Left lobe of liver (tissue), 2 donors: ENCODE measurements around the gene HYAL2. TPM values are rescaled to one million over a fixed set of nuclear protein-coding genes. Genes with fewer than 3 reads are reported as not detected.
"Not testable (repeated sequence)": the region's sequence is repeated elsewhere in the genome, so short reads cannot be mapped to it uniquely, and the experiment has no call there.

Experiments
- ATAC-seq: fragments of 200-7000 bp; cut with Tn5 transposase; one replicate; pipeline ENCODE4 v1.9.1; 2020; ENCODE audit warnings: mild to moderate bottlenecking, moderate library complexity
- DNase-seq: peaks from one replicate; pipeline ENCODE4 v3.0.0-alpha.2; 2020; ENCODE audit warnings: low spot score
- total RNA-seq: library from RNA; stranded (reverse); gene quantifications from one replicate; pipeline ENCODE4 v1.2.1, GENCODE V29; 2021
- donor health status: DM: no; HTN: no; CAD: no; lungs with moderate emphysema.
- donor health status: DM: no; HTN: yes; CAD: no.

Gene HYAL2
- total RNA-seq, 1 donor from 2014 or later = 21.6 TPM

DNA sequence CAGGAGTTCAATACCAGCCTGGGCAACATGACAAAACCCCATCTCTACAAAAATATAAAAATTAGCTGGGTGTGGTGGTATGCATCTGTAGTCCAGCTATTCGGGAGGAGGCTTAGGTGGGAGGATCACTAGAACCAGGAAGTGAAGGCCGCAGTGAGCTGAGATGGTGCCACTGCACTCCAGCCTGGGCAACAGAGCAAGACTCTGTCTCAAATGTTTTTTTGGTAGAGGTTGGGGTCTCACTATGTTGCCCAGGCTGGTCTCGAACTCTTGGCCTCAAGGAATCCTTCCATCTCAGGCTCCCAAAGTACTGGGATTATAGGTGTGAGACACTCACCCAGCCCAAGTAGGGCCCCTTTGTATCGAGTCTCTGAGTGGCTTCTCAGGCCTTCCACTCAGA, 28.5 kb downstream of the HYAL2 start:
- DNase-seq (no peak), ATAC-seq (no peak)

GRCh38 chr3:50293079-50293801, 29.3 kb downstream of the HYAL2 start:
- DNase-seq (no peak), ATAC-seq (no peak)

DNA sequence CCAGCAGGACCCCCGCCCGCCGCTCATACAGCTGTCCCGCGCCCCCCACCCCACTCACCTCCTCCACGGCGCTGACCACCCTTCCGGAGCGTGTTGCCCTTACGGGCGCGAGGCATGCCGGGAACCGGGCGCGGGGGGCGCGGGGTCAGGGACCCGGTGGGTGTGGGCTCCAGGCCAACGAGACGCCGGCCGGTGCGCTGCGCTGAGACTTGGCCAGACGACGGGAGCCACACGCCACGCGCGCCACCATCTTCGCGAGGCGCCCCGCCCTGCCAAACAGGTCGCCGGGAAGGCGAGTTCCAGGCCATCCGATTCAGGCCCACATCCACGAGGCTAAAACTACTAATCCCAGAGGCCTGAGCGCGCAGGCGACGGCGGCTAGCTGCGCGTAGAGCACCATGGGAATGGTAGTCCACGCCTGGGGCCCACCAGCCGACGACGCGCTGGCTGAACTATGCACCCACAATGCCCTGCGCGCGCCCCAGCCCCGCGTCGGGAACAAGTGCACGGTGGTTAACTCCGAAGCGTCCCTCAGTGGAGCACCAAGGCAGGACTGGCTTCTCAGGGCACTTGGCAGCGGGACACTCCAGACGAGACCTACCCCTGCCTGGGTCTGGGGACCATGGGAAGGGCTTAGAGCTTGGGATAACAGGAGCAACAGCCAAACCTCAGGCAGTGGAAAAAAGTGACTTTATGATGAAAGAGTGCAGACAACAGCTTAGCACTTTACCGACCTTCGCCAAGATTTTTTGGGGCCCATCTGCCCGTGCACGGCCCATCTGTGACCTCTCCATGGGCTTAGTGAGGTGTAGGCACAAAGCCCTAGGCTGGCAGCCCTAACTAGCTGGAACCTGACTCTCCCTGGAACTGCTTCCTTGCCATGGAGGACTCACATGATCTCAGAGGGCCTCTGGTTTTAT, 30.1 kb downstream of the HYAL2 start, which contains the start of gene IFRD2:
IFRD2 (minus strand) TSS at position 271 of the 920 bp plus-strand sequence; CDS start at position 116, 155 bp downstream.
- DNase-seq = peak; percentile 98
- ATAC-seq = peak; percentile 87

DNA sequence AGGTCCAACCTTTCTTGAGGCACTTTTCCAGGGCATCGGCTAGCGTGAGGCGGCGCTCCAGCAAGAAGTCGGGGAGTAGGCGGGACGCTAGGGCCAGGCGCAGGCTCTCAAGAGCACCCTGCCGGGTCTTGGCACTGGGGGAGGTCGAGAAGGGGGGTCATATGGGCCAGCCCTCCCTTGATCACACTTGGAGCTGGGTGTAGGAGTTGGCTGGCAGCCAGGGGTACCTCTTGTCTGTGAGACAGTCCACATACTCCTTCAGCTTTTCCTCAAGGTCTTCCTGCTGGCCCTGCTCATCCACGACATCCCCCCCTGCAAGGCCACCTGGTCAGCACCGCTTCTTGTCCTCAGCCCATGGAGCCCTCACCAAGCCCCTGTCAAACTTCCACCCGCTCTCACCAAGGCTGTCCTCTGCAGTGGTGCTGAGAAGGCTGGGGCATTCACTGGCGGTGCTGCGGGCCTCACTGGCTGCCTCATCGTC, 32.3 kb downstream of the HYAL2 start:
- DNase-seq (no peak), ATAC-seq (no peak)

GRCh38 chr3:50289130-50289529, 33.4 kb downstream of the HYAL2 start:
- ATAC-seq (no peak), DNase-seq (no peak)

GRCh38 chr3:50288387-50289007, 34.0 kb downstream of the HYAL2 start:
- DNase-seq (no peak), ATAC-seq (no peak)

GRCh38 chr3:50287262-50287661, 35.3 kb downstream of the HYAL2 start:
- DNase-seq = no peak
- no peak for ATAC-seq

DNA sequence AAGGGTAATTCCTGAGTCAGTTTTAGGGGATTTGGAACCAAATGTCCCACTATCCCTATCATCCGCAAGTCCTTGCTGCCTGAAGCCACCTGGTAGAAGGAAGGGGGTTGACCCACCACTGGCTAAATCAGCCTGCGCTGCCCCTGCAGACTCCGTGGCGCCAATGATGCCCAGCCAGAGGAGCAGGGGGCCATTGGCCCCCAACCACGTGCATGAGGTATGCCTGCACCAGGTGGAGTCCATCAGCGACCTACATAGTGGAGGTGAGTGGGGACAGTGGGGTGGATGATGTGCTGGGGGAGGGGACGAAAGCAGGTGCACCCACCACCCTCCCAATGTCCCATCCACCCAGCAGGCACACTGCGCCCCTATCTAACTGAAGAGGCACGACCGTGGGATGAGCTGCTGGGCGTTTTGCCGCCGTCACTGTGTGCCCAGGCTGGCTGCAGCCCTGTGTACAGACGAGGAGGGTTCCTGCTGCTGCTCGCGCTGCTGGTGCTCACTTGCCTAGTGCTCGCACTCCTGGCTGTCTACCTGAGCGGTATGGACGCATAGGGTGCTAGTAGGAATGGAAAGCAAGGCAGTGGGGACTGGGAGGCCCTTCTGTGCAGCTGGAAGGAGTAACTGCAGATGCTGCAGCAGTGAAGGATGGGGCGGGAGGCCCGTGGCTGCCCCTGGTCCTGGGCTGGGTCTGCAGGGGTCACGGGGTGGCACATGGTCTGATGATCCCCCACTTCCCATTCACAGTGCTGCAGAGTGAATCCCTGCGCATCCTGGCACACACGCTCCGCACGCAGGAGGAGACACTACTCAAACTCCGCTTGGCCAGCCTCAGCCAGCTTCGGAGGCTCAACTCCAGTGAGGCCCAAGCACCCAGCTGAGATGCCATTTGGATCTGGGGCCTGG, 36.0 kb downstream of the HYAL2 start:
- DNase-seq (no peak), ATAC-seq (no peak)

GRCh38 chr3:50284121-50284520, 38.4 kb downstream of the HYAL2 start:
- DNase-seq, ATAC-seq: not testable (repeated sequence)

- ATAC-seq (no peak), DNase-seq (no peak)
Measured at GRCh38 chr3:50279255-50280016, 43.1 kb downstream of the HYAL2 start.

GRCh38 chr3:50278880-50279224, 43.7 kb downstream of the HYAL2 start, which contains the start of gene LSMEM2:
LSMEM2 (plus strand) TSS chr3:50279087; CDS start chr3:50279114, 27 bp downstream.
- no peak for DNase-seq
- ATAC-seq = no peak

DNA sequence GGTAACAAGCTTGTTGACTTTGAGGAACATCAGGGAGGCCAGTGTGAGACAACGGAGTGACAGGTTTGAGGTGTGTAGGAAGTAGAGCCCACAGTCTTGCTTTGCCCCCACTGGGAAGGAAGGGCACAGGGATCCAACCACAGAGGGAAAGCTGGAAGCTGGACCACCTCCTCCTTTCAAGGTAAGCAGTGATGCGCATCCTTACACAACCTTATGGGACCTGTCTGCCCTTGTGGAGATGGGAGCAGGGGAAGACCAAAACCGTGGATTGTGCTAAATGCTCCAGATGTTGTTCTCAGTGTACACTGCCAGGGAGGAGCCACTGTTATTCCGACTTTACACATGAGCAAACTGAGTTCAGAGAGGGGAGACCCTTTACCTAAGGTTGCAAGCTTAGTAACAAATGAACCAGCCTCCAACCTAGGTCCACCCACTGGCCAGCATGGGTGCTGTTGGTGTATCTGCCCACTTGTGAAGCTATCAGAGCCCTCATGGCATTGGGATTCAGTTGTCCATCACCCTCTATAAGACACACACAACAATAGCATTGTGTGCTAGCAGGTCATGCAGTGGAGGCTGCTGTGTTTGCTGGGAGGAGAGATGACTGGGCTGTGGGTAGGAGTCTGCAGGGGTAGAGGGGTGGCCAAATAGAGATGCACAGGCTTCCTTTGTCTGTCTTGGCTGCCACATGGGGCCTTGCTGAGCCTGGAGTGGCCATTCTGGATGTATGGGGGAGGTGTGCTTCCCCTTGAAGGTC, 44.2 kb downstream of the HYAL2 start:
- DNase-seq (no peak), ATAC-seq (no peak)

- DNase-seq = no peak
- ATAC-seq = no peak
Measured at GRCh38 chr3:50276762-50277101, 45.8 kb downstream of the HYAL2 start.

DNA sequence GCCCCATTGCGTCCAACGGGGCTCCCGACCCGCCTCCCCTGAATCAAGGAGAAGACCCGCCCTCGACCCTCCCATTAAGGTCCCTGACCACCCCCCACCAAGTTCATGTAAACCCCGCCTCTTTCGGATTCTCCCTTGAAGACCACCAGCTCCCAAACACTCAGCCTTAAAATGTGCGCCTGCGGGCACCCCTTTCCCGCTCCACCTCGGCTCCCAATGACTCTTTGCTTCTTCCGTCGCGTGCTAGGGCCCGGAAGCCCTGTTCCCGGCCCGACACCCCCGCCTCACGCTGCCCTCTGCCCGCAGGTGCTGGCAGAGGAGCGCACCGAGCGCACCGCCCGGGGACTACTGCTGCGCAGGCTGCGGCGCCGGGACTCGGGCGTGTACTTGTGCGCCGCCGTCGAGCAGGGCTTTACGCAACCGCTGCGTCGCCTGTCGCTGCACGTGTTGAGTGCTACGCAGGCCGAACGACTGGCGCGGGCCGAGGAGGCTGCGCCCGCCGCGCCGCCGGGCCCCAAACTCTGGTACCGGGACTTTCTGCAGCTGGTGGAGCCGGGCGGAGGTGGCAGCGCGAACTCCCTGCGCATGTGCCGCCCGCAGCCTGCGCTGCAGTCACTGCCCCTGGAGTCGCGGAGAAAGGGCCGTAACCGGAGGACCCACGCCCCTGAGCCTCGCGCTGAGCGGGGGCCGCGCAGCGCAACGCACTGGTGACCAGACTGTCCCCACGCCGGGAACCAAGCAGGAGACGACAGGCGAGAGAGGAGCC, 46.4 kb downstream of the HYAL2 start:
- DNase-seq (no peak), ATAC-seq (no peak)

DNA sequence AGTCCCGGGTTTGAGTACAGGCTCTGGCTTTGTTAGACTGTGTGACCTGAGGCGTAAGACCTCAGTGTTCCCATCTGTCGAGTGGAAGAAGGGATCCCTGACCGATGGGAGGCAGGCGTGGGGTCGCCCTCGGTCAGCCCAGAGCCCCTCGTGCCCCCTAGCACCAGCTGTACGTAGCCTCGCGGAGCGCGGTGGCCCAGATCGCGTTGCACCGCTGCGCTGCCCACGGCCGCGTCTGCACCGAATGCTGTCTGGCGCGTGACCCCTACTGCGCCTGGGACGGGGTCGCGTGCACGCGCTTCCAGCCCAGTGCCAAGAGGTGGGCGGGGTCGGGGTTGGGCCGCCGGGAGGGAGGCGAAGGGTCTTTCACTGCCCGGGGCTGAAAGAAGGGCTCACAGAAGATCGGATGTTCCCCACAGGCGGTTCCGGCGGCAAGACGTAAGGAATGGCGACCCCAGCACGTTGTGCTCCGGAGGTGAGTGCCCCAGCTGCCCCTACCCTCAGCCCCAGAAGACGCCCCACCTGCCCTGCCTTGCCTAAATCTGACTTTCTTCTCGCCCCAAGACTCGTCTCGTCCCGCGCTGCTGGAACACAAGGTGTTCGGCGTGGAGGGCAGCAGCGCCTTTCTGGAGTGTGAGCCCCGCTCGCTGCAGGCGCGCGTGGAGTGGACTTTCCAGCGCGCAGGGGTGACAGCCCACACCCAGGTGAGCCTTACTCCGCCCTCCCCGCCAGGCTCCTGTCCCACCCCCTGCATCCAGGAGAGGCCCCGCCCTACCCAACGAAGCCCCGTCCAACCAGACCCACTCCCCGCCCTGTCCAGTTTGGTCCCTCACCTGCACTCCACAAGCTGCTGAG, 47.2 kb downstream of the HYAL2 start:
- no peak for DNase-seq
- ATAC-seq = no peak

- ATAC-seq = peak; percentile 70
- peak; percentile 77 for DNase-seq
Measured at GRCh38 chr3:50274371-50275104, 48.0 kb downstream of the HYAL2 start.

- ATAC-seq (no peak), DNase-seq (no peak)
Measured at GRCh38 chr3:50273689-50274065, 48.9 kb downstream of the HYAL2 start.
